A673 (cell line): Measurements from ENCODE around the gene ICAM5. TPM values are rescaled to one million over a fixed set of nuclear protein-coding genes. Genes with fewer than 3 reads are reported as not detected.

ENCODE experiments used
- BruUV-seq: library from RNA; stranded (reverse); fragments of 400-500 nt; replicated peaks from 2 replicates; lab custom pipeline; 2021; lab: Mats Ljungman, UMichigan
- CTCF ChIA-PET: fragments of 300-600 bp; sonication (Branson Sonifier 250); formaldehyde crosslinking; loops from one replicate; lab custom pipeline; 2022; ENCODE audit warnings: antibody characterized with exemption; lab: Charles Lee
- POLR2A ChIA-PET: fragments of 300-600 bp; sonication (Branson Sonifier 250); formaldehyde crosslinking; loops from one replicate; lab custom pipeline; 2022; ENCODE audit warnings: antibody characterized with exemption; ENCODE audit not compliant: low non-redundant PET; lab: Charles Lee
- DNase-seq: peaks from one replicate; pipeline ENCODE4 v3.0.0-alpha.2; 2015; ENCODE audit warnings: low spot score
- H3K27ac ChIP-seq: fragments of 200-600 bp; sonication (generic); 2 replicates; pipeline ENCODE4 v1.5.1; 2016; ENCODE audit warnings: mixed run types, low read depth, mild to moderate bottlenecking, mixed read lengths, antibody characterized with exemption, low read length; ENCODE audit not compliant: poor library complexity, severe bottlenecking
- H3K27me3 ChIP-seq: fragments of 200-600 bp; sonication (generic); replicated peaks from 2 replicates; pipeline ENCODE4 v1.6.1; 2017; ENCODE audit warnings: mixed run types, low read depth, mild to moderate bottlenecking, mixed read lengths, antibody characterized with exemption, low read length; ENCODE audit not compliant: insufficient read depth, poor library complexity
- H3K36me3 ChIP-seq: fragments of 200-600 bp; sonication (generic); 2 replicates; pipeline ENCODE4 v1.6.1; 2016; ENCODE audit warnings: mixed run types, mild to moderate bottlenecking, mixed read lengths, antibody characterized with exemption, low read length; ENCODE audit not compliant: insufficient read depth, poor library complexity, severe bottlenecking
- H3K4me1 ChIP-seq: fragments of 200-600 bp; sonication (generic); 2 replicates; pipeline ENCODE4 v1.6.1; 2017; ENCODE audit warnings: mixed run types, mild to moderate bottlenecking, mixed read lengths, antibody characterized with exemption, low read length; ENCODE audit not compliant: insufficient read depth, poor library complexity, severe bottlenecking
- H3K4me3 ChIP-seq: fragments of 200-600 bp; sonication (generic); 2 replicates; pipeline ENCODE4 v1.5.1; 2016; ENCODE audit warnings: low read depth, mixed run types, mild to moderate bottlenecking, mixed read lengths, low read length; ENCODE audit not compliant: poor library complexity, severe bottlenecking
- H3K9me3 ChIP-seq: fragments of 200-600 bp; sonication (generic); 2 replicates; pipeline ENCODE4 v1.6.1; 2016; ENCODE audit warnings: mixed run types, low read depth, mild to moderate bottlenecking, mixed read lengths, antibody characterized with exemption, low read length; ENCODE audit not compliant: poor library complexity, severe bottlenecking
- EZH2 ChIP-seq: fragments of 200-600 bp; sonication (generic); IDR thresholded peaks from 2 replicates; pipeline ENCODE4 v1.6.1; 2017; ENCODE audit warnings: borderline replicate concordance, low read depth, mild to moderate bottlenecking, mixed read lengths, antibody characterized with exemption, low read length; ENCODE audit not compliant: poor library complexity, severe bottlenecking
- intact Hi-C: fragments of 100-400 bp; cut with micrococcal nuclease; formaldehyde crosslinking; loops from one replicate; pipeline ENCODE4 v1.10.0; 2022; ENCODE audit not compliant: unreplicated experiment
- total RNA-seq: library from RNA; stranded (reverse); gene quantifications from 2 replicates; pipeline ENCODE4 v1.2.3, GENCODE V29; 2021
- TF ChIP-seq, protein P1 (sequence below): fragments of 300-800, 200-600 bp; sonication (generic); conservative IDR thresholded peaks from 2 replicates; pipeline ENCODE4 v1.5.1; 2017; ENCODE audit warnings: low read depth, mild to moderate bottlenecking, antibody characterized with exemption, low read length, moderate library complexity, mixed read lengths

The ICAM5 gene
- total RNA-seq, 1 experiment from 2014 or later = 4.6 TPM

- Histone ChIP-seq H3K9me3 (no peaks in the 10 kb centered on the region), H3K27ac (no peak overlapping the region), H3K27me3 (no peaks in the 10 kb centered on the region), H3K4me3 (no peak overlapping the region), H3K36me3 (no peaks in the 10 kb centered on the region), H3K4me1 (peaks cover 5% of the 10 kb centered on the region)
- TF ChIP-seq, protein P1, sequence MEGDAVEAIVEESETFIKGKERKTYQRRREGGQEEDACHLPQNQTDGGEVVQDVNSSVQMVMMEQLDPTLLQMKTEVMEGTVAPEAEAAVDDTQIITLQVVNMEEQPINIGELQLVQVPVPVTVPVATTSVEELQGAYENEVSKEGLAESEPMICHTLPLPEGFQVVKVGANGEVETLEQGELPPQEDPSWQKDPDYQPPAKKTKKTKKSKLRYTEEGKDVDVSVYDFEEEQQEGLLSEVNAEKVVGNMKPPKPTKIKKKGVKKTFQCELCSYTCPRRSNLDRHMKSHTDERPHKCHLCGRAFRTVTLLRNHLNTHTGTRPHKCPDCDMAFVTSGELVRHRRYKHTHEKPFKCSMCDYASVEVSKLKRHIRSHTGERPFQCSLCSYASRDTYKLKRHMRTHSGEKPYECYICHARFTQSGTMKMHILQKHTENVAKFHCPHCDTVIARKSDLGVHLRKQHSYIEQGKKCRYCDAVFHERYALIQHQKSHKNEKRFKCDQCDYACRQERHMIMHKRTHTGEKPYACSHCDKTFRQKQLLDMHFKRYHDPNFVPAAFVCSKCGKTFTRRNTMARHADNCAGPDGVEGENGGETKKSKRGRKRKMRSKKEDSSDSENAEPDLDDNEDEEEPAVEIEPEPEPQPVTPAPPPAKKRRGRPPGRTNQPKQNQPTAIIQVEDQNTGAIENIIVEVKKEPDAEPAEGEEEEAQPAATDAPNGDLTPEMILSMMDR = no peak
- TF ChIP-seq EZH2 = no peak
- CTCF ChIA-PET = no interaction called here
- no peak for DNase-seq
- POLR2A ChIA-PET = no interaction called here
- intact Hi-C loops = no loop called here
- BruUV-seq = no TSS peak
These were observed 15.2 kb upstream of the ICAM5 start for GRCh38 chr19:10274589-10274988.

DNA sequence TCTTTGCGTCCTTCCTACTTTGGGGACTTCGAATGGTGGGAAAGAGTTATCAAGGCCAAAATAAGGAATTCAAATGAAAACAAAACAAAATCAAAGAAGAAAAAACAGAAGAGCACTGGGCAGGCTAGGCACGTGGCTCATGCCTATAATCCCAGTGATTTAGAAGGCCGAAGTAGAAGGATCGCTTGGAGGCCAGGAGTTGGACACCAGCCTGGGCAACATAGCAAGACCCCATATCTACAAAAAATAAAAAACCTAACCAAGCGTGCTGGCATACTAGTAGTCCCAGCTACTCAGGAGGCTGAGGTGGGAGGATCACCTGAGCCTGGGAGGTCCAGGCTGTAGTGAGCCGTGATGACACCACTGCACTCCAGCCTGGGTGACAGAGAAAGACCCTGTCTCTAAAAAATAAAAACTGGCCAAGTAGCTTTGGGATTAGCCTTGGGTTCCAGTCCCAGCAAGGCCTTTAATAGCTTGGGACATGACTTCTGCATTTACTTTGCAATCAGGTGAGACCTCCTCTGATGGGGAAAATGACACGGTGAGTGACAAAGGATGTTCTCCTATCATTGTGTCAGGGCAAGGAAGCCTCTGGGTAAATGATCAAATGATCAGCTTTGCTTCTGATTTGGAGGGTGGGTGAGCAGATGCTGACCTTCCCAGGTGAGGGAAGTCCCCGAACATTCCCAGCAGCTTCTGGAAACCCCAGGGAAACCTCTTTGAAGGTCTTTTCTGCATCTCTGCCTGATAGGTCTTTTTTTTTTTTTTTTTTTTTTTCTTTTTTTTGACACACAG is 11.8 kb upstream of the ICAM5 start:
- H3K27me3 ChIP-seq = no peaks in the 10 kb centered on the region
- no peak for TF ChIP-seq EZH2
- TF ChIP-seq, protein P1 = no peak
- ChIA-PET POLR2A (no interaction called here), CTCF (interaction anchor here (1.4 kb wide), 1 partner anchor 111 kb away, joined by 3 read pairs; no protein-coding TSS in a partner anchor)
- no peak overlapping the region for H3K4me3 ChIP-seq
- no peaks in the 10 kb centered on the region for H3K9me3 ChIP-seq
- H3K4me1 ChIP-seq = no peaks in the 10 kb centered on the region
- DNase-seq = no peak
- H3K36me3 ChIP-seq = no peaks in the 10 kb centered on the region
- no TSS peak for BruUV-seq
- no peak overlapping the region for H3K27ac ChIP-seq
- intact Hi-C loops = no loop called here

DNA sequence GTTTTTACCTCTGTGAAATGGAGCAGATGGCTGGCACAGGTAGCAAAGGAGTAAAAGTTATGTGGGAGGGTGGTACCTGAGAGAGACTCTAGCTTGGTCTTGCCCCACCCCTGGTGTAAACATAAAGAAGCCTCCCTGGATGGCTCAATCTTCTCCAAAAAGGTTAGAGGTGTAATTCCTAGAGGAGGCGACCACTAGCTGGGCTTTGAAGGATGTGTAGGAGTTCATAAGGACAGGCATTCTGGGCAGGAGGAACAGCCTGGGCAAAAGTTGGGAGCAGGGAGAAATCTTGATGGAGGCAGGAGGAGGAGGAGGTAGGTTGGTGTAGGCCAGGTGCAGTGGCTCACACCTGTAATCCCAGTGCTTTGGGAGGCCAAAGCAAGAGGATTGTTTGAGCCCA is 10.8 kb upstream of the ICAM5 start:
- H3K4me3 ChIP-seq = no peak overlapping the region
- TF ChIP-seq, protein P1 = no peak
- no peak for TF ChIP-seq EZH2
- DNase-seq = no peak
- POLR2A ChIA-PET = no interaction called here
- no peaks in the 10 kb centered on the region for H3K27me3 ChIP-seq
- BruUV-seq = no TSS peak
- H3K9me3 ChIP-seq = no peaks in the 10 kb centered on the region
- CTCF ChIA-PET = interaction anchor here (1.5 kb wide), 1 partner anchor 8 kb away, joined by 4 read pairs; the partner anchor contains the start of gene ICAM1
- no peak overlapping the region for H3K27ac ChIP-seq
- H3K4me1 ChIP-seq = no peaks in the 10 kb centered on the region
- H3K36me3 ChIP-seq = no peaks in the 10 kb centered on the region
- intact Hi-C loops = no loop called here
